Stomach smooth muscle (tissue), 2 donors: ENCODE measurements around the gene MRC2.

Source experiments
- H3K27ac ChIP-seq: one replicate; pipeline ENCODE4 v1.7.0; 2013; ENCODE audit warnings: mild to moderate bottlenecking, low read length, inconsistent platforms
- H3K27me3 ChIP-seq, 2 donors: one replicate each; pipeline ENCODE4 v1.7.0; 2013; ENCODE audit warnings: low read length in 2 of 2; ENCODE audit not compliant: insufficient read depth in 2 of 2, control insufficient read depth in 1 of 2
- H3K36me3 ChIP-seq, 2 donors: one replicate each; pipeline ENCODE4 v1.7.0; 2013; ENCODE audit warnings: low read length in 2 of 2; ENCODE audit not compliant: control insufficient read depth in 2 of 2, insufficient read depth in 2 of 2
- H3K4me1 ChIP-seq: one replicate; pipeline ENCODE4 v1.7.0; 2013; ENCODE audit warnings: low read length; ENCODE audit not compliant: control insufficient read depth, insufficient read depth
- H3K4me3 ChIP-seq, 2 donors: one replicate each; pipeline ENCODE4 v1.7.0; 2013; ENCODE audit warnings: low read length in 2 of 2
- H3K9ac ChIP-seq, 2 donors: one replicate each; pipeline ENCODE4 v1.7.0; 2013; ENCODE audit warnings: low read length in 2 of 2, mild to moderate bottlenecking in 1 of 2
- H3K9me3 ChIP-seq, 2 donors: one replicate each; pipeline ENCODE4 v1.7.0; 2013; ENCODE audit warnings: low read length in 2 of 2; ENCODE audit not compliant: control insufficient read depth in 2 of 2
- donor health status: healthy.
- donor health status: Pancreatic carcinoma.

MRC2 gene

GRCh38 chr17:62625870-62626200 lies 1.6 kb upstream of the MRC2 start:
- H3K4me1 ChIP-seq = peaks cover 24% of the 10 kb centered on the region
- no peaks in the 10 kb centered on the region for H3K9me3 ChIP-seq
- peaks cover 4 to 11% of the 10 kb centered on the region in 2 donors for H3K27me3 ChIP-seq
- H3K4me3 ChIP-seq = no peak overlapping the region
- no peaks in the 10 kb centered on the region for H3K36me3 ChIP-seq
- peak overlapping the region; percentile 31 for H3K27ac ChIP-seq
- H3K9ac ChIP-seq = no peak overlapping the region

- H3K4me3 ChIP-seq = peak overlapping the region; percentile 57 to 71
- H3K36me3 ChIP-seq = no peaks in the 10 kb centered on the region
- H3K27me3 ChIP-seq = peaks cover 7 to 11% of the 10 kb centered on the region in 2 donors
- H3K27ac ChIP-seq = peak overlapping the region; percentile 46
- H3K9ac ChIP-seq = peak overlapping the region in 1 of 2 donors; percentile 51
- H3K9me3 ChIP-seq = no peaks in the 10 kb centered on the region
- H3K4me1 ChIP-seq = peaks cover 24% of the 10 kb centered on the region
Observed at GRCh38 chr17:62626719-62627218, 701 bp upstream of the MRC2 start.

GRCh38 chr17:62627904-62628633 lies 599 bp downstream of the MRC2 start:
- Histone ChIP-seq H3K9me3 (no peaks in the 10 kb centered on the region), H3K27me3 (peaks cover 7 to 11% of the 10 kb centered on the region in 2 donors), H3K36me3 (no peaks in the 10 kb centered on the region), H3K4me1 (peaks cover 24% of the 10 kb centered on the region), H3K4me3 (peak overlapping the region; percentile 57 to 71), H3K9ac (peak overlapping the region in 1 of 2 donors; percentile 51), H3K27ac (peak overlapping the region; percentile 49)

GRCh38 chr17:62628831-62629555 lies 1.5 kb downstream of the MRC2 start:
- Histone ChIP-seq H3K9me3 (no peaks in the 10 kb centered on the region), H3K27ac (no peak overlapping the region), H3K36me3 (no peaks in the 10 kb centered on the region), H3K9ac (peak overlapping the region in 1 of 2 donors; percentile 51), H3K4me3 (peak overlapping the region; percentile 57 to 71), H3K4me1 (peaks cover 24% of the 10 kb centered on the region), H3K27me3 (peaks cover 7 to 11% of the 10 kb centered on the region in 2 donors)

- Histone ChIP-seq H3K9me3 (no peaks in the 10 kb centered on the region), H3K4me3 (peak overlapping the region in 1 of 2 donors; percentile 71), H3K4me1 (peaks cover 24% of the 10 kb centered on the region), H3K27me3 (peaks cover 7 to 11% of the 10 kb centered on the region in 2 donors), H3K27ac (no peak overlapping the region), H3K9ac (no peak overlapping the region), H3K36me3 (no peaks in the 10 kb centered on the region)
Observed at GRCh38 chr17:62629556-62630364, 2.3 kb downstream of the MRC2 start.

GRCh38 chr17:62630365-62631085 lies 3.1 kb downstream of the MRC2 start:
- H3K9ac ChIP-seq = no peak overlapping the region
- no peaks in the 10 kb centered on the region for H3K9me3 ChIP-seq
- H3K27me3 ChIP-seq = peaks cover 7 to 11% of the 10 kb centered on the region in 2 donors
- no peaks in the 10 kb centered on the region for H3K36me3 ChIP-seq
- peaks cover 20% of the 10 kb centered on the region for H3K4me1 ChIP-seq
- H3K27ac ChIP-seq = no peak overlapping the region
- H3K4me3 ChIP-seq = no peak overlapping the region

GRCh38 chr17:62631086-62631935 lies 3.8 kb downstream of the MRC2 start:
- no peaks in the 10 kb centered on the region for H3K36me3 ChIP-seq
- no peak overlapping the region for H3K4me3 ChIP-seq

GRCh38 chr17:62631936-62632924 lies 4.8 kb downstream of the MRC2 start:
- peaks cover 5 to 7% of the 10 kb centered on the region in 2 donors for H3K27me3 ChIP-seq
- H3K9me3 ChIP-seq = no peaks in the 10 kb centered on the region
- no peak overlapping the region for H3K27ac ChIP-seq
- no peak overlapping the region for H3K9ac ChIP-seq
- H3K36me3 ChIP-seq = no peaks in the 10 kb centered on the region
- H3K4me1 ChIP-seq = peaks cover 15% of the 10 kb centered on the region
- no peak overlapping the region for H3K4me3 ChIP-seq

More at GRCh38 chr17:62631086-62631935, 3.8 kb downstream of the MRC2 start:
- Histone ChIP-seq H3K9me3 (no peaks in the 10 kb centered on the region), H3K27ac (no peak overlapping the region), H3K27me3 (peaks cover 7 to 11% of the 10 kb centered on the region in 2 donors), H3K9ac (no peak overlapping the region), H3K4me1 (peaks cover 20% of the 10 kb centered on the region)

- Histone ChIP-seq H3K36me3 (no peaks in the 10 kb centered on the region), H3K27ac (no peak overlapping the region), H3K4me1 (no peaks in the 10 kb centered on the region), H3K9me3 (no peaks in the 10 kb centered on the region), H3K9ac (no peak overlapping the region), H3K27me3 (no peaks in the 10 kb centered on the region), H3K4me3 (no peak overlapping the region)
Observed at GRCh38 chr17:62637809-62638208, 10.3 kb downstream of the MRC2 start.
